CD8-positive, alpha-beta memory T cell (primary cell): ENCODE measurements around the gene EFCAB7. TPM values are rescaled to one million over a fixed set of nuclear protein-coding genes. Genes with fewer than 3 reads are reported as not detected.
"Not testable (repeated sequence)": the region's sequence is repeated elsewhere in the genome, so short reads cannot be mapped to it uniquely, and the experiment has no call there.

Source experiments
- CTCF ChIA-PET: fragments of 350-600 bp; sonication (Branson Sonifier 250); formaldehyde crosslinking; loops from one replicate; lab custom pipeline; 2021; ENCODE audit warnings: antibody characterized with exemption; lab: Charles Lee
- POLR2A ChIA-PET: fragments of 350-600 bp; sonication (Branson Sonifier 250); formaldehyde crosslinking; loops from one replicate; lab custom pipeline; 2021; ENCODE audit warnings: antibody characterized with exemption; lab: Charles Lee
- DNase-seq, 5 donors: peaks; one replicate each; pipeline versions ENCODE4 v3.0.0 to v3.0.0-alpha.2; 2020 to 2022; ENCODE audit warnings: mixed read lengths in 1 of 5
- H3K27ac ChIP-seq: one replicate; pipeline ENCODE4 v1.7.0; 2013; ENCODE audit warnings: low read depth, mild to moderate bottlenecking, low read length, moderate library complexity
- H3K27me3 ChIP-seq: 2 replicates; pipeline ENCODE4 v1.7.0; 2013; ENCODE audit warnings: low read length, mild to moderate bottlenecking; ENCODE audit not compliant: insufficient read depth, poor library complexity, severe bottlenecking
- H3K36me3 ChIP-seq: 2 replicates; pipeline ENCODE4 v1.7.0; 2013; ENCODE audit warnings: mild to moderate bottlenecking, low read length, moderate library complexity; ENCODE audit not compliant: insufficient read depth
- H3K4me1 ChIP-seq: 2 replicates; pipeline ENCODE4 v1.7.0; 2013; ENCODE audit warnings: mild to moderate bottlenecking, low read length, moderate library complexity; ENCODE audit not compliant: insufficient read depth
- H3K4me3 ChIP-seq: 2 replicates; pipeline ENCODE4 v1.7.0; 2013; ENCODE audit warnings: mild to moderate bottlenecking, low read length
- H3K9me3 ChIP-seq: 2 replicates; pipeline ENCODE4 v1.7.0; 2013; ENCODE audit warnings: mild to moderate bottlenecking, low read length
- H3K27ac Mint-ChIP-seq, 8 donors: one replicate each; pipeline ENCODE4 v1.8.0; 2020 to 2021; ENCODE audit warnings: mixed read lengths in 8 of 8, mild to moderate bottlenecking in 6 of 8, inconsistent platforms in 3 of 8, moderate library complexity in 3 of 8
- H3K27me3 Mint-ChIP-seq, 2 donors: one replicate each; pipeline ENCODE4 v1.8.0; 2020 to 2021; ENCODE audit warnings: mixed read lengths in 2 of 2, mild to moderate bottlenecking in 1 of 2, moderate library complexity in 1 of 2
- H3K36me3 Mint-ChIP-seq, 3 donors: one replicate each; pipeline ENCODE4 v1.8.0; 2020 to 2021; ENCODE audit warnings: mixed read lengths in 3 of 3, inconsistent platforms in 1 of 3, mild to moderate bottlenecking in 1 of 3
- H3K4me1 Mint-ChIP-seq, 3 donors: one replicate each; pipeline ENCODE4 v1.8.0; 2020 to 2021; ENCODE audit warnings: mixed read lengths in 3 of 3, inconsistent platforms in 1 of 3, mild to moderate bottlenecking in 1 of 3
- H3K4me3 Mint-ChIP-seq, 7 donors: one replicate each; pipeline ENCODE4 v1.8.0; 2020 to 2021; ENCODE audit warnings: mixed read lengths in 7 of 7, mild to moderate bottlenecking in 6 of 7, moderate library complexity in 4 of 7, inconsistent platforms in 2 of 7
- H3K9me3 Mint-ChIP-seq, 5 donors: one replicate each; pipeline ENCODE4 v1.8.0; 2020 to 2022; ENCODE audit warnings: mixed read lengths in 5 of 5, mild to moderate bottlenecking in 3 of 5, moderate library complexity in 2 of 5, inconsistent platforms in 1 of 5
- polyA plus RNA-seq: library from polyadenylated mRNA; unstranded; fragments of 300-500 nt; fragmentation: Illumina TruSeq; gene quantifications from one replicate; pipeline ENCODE4 v1.2.3, GENCODE V29; 2021
- total RNA-seq, 2 experiments: library from RNA; stranded (reverse); gene quantifications; one replicate each; pipeline ENCODE4 v1.2.3, GENCODE V29; 2021

EFCAB7 gene
- total and polyA plus RNA-seq, 3 experiments from 2014 or later: 4.5 to 7.4 (median 6.7) TPM

- DNase-seq, H3K4me3 Mint-ChIP-seq, H3K9me3 ChIP-seq, H3K4me3 ChIP-seq, H3K27me3 Mint-ChIP-seq, CTCF ChIA-PET, H3K27me3 ChIP-seq, POLR2A ChIA-PET, H3K27ac ChIP-seq, H3K9me3 Mint-ChIP-seq, H3K4me1 Mint-ChIP-seq, H3K27ac Mint-ChIP-seq, H3K4me1 ChIP-seq, H3K36me3 ChIP-seq: not testable (repeated sequence)
- peaks cover 3 to 11% (median 10%) of the 10 kb centered on the region in 3 donors for H3K36me3 Mint-ChIP-seq
These were observed 63.0 kb downstream of the EFCAB7 start for GRCh38 chr1:63586326-63586725.

DNA sequence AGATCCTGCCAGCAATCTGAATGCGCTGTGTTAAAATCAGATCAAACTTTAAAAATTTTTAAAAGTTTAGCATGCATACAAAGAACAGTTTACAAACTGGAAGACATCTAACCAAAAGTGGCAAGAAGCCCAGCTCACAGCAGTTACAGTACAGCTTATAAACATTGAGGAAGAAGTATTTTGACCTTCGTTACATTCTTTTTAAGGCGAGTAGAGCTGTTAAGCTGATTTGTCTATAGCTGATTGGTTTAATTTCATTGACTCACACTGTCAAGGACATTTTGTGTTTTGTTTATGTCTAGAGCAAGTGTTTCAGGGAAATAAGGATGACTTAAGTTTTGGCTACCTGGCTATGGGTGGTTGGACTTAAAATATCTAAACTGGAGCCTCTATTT is 66.8 kb downstream of the EFCAB7 start:
- Mint-ChIP-seq H3K27me3 (peaks cover 0 to 4% of the 10 kb centered on the region in 2 donors), H3K4me1 (peaks cover 17 to 34% (median 22%) of the 10 kb centered on the region in 3 donors), H3K9me3 (no peaks in the 10 kb centered on the region), H3K36me3 (peaks cover 0 to 9% (median 0%) of the 10 kb centered on the region in 3 donors), H3K4me3 (no peak overlapping the region), H3K27ac (no peak overlapping the region)
- Histone ChIP-seq H3K27ac (no peak overlapping the region), H3K4me3 (no peak overlapping the region), H3K9me3 (no peaks in the 10 kb centered on the region), H3K27me3 (no peaks in the 10 kb centered on the region), H3K4me1 (peaks cover 11% of the 10 kb centered on the region), H3K36me3 (no peaks in the 10 kb centered on the region)
- POLR2A ChIA-PET: no interaction called here
- CTCF ChIA-PET: no interaction called here
- no peak for DNase-seq

DNA sequence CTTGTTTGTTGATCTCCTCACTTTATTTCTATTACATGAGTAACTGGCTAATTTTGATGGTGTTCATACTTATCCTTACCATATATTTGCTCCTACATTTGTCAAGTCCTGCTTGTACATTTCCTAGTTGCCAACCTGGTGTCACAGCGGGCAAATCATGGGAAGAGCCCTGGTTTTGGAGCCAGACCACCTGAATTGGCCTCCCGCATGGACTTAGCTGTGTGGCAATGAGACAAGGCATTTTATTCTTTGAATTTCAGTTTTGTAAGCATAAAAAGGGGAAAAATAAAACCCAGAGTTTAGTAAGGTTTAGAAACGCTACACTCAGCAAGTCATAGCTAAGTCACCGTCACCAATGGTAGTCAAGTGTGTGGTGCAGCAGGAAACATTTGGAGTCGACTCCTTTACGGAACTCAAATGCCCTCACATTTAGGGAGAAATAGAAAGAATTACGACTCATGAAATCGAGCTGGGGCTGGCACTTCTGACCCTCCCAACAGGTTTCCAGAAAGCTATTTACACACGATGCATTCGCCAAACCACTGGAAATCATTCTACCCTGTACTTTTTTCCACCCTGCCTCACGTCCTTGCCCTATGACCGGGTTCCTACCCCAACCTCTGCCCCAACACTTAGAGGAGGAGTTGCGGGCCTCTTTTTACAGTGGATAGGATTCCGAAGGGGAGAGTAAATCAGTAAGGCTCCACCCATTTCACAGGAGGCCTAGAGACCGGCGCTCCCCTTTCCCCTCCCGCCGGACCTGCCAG is 69.4 kb downstream of the EFCAB7 start:
- Mint-ChIP-seq H3K4me3 (peak overlapping the region; percentile 93 to 100 (median 97)), H3K27me3 (peaks cover 0 to 4% of the 10 kb centered on the region in 2 donors), H3K36me3 (peaks cover 0 to 9% (median 0%) of the 10 kb centered on the region in 3 donors), H3K9me3 (no peaks in the 10 kb centered on the region), H3K4me1 (peaks cover 24 to 50% (median 40%) of the 10 kb centered on the region in 3 donors), H3K27ac (peak overlapping the region; percentile 87 to 95 (median 94))
- CTCF ChIA-PET: interaction anchor here (0.8 to 1.5 kb wide), 4 partner anchors 10 to 34 kb away, joined by 3 to 7 read pairs (median 3); no protein-coding TSS in a partner anchor
- H3K36me3 ChIP-seq: no peaks in the 10 kb centered on the region
- H3K9me3 ChIP-seq: no peaks in the 10 kb centered on the region
- no peaks in the 10 kb centered on the region for H3K27me3 ChIP-seq
- peak overlapping the region; percentile 82 for H3K27ac ChIP-seq
- peaks cover 11% of the 10 kb centered on the region for H3K4me1 ChIP-seq
- no peak for DNase-seq
- H3K4me3 ChIP-seq: peak overlapping the region; percentile 89
- POLR2A ChIA-PET: no interaction called here

GRCh38 chr1:63593303-63593885 is 70.1 kb downstream of the EFCAB7 start, which contains the start of gene PGM1:
Gene PGM1 (plus strand): TSS chr1:63593411. CDS start chr1:63593489, 78 bp downstream.
- H3K4me3 ChIP-seq: peak within 1 kb of the TSS; percentile 89
- POLR2A ChIA-PET: no interaction called here
- H3K27ac Mint-ChIP-seq: peak within 1 kb of the TSS; percentile 94 to 99 (median 98)

GRCh38 chr1:63593886-63594605 is 70.7 kb downstream of the EFCAB7 start:
- POLR2A ChIA-PET: interaction anchor here (1.4 kb wide), 1 partner anchor 1158 kb away, joined by 3 read pairs; the partner anchor contains the start of gene USP1
- no peaks in the 10 kb centered on the region for H3K9me3 ChIP-seq
- H3K4me1 Mint-ChIP-seq: peaks cover 24 to 46% (median 40%) of the 10 kb centered on the region in 3 donors

More at GRCh38 chr1:63593303-63593885, 70.1 kb downstream of the EFCAB7 start, which contains the start of gene PGM1:
- H3K4me1 ChIP-seq: peaks cover 11% of the 10 kb centered on the region
- CTCF ChIA-PET: interaction anchor here (0.8 to 1.5 kb wide), 4 partner anchors 9 to 35 kb away, joined by 3 to 7 read pairs (median 3); no protein-coding TSS in a partner anchor
- Mint-ChIP-seq H3K4me3 (peak within 1 kb of the TSS; percentile 97 to 100 (median 98)), H3K4me1 (peaks cover 24 to 50% (median 40%) of the 10 kb centered on the region in 3 donors), H3K9me3 (no peaks in the 10 kb centered on the region), H3K27me3 (peaks cover 0 to 4% of the 10 kb centered on the region in 2 donors), H3K36me3 (peaks cover 0 to 9% (median 0%) of the 10 kb centered on the region in 3 donors)
- H3K9me3 ChIP-seq: no peaks in the 10 kb centered on the region
- H3K27ac ChIP-seq: peak within 1 kb of the TSS; percentile 82
- peak; percentile 60 to 83 (median 75) for DNase-seq
- no peaks in the 10 kb centered on the region for H3K36me3 ChIP-seq
- H3K27me3 ChIP-seq: no peaks in the 10 kb centered on the region

DNA sequence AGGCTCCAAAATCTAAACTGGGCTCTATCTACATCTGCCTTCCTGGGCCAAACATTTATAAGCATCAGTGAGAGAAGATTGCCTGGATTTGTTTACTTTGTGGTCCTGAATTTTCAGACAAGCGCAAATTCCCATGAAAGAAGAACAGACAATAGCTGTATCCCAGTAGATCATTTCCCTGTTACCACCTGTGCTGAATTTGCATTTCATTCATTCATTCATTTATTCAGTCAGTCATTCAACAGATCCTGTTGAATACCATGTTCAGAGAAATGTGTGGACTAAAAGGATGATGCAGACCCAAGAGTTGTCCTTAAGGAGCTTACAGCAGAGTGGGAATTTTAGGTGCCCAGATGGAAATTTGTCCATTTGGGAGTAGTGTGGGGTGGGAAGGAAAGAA is 72.1 kb downstream of the EFCAB7 start:
- CTCF ChIA-PET: no interaction called here
- H3K9me3 ChIP-seq: no peaks in the 10 kb centered on the region
- H3K27ac ChIP-seq: no peak overlapping the region
- peak overlapping the region in 2 of 8 donors; percentile 34 to 72 for H3K27ac Mint-ChIP-seq
- H3K36me3 Mint-ChIP-seq: peaks cover 0 to 13% (median 2%) of the 10 kb centered on the region in 3 donors
- peak overlapping the region in 5 of 7 donors; percentile 36 to 90 (median 47) for H3K4me3 Mint-ChIP-seq
- H3K4me3 ChIP-seq: no peak overlapping the region
- no peak for DNase-seq
- H3K27me3 ChIP-seq: no peaks in the 10 kb centered on the region
- peaks cover 11% of the 10 kb centered on the region for H3K4me1 ChIP-seq
- H3K27me3 Mint-ChIP-seq: peaks cover 0 to 4% of the 10 kb centered on the region in 2 donors
- POLR2A ChIA-PET: interaction anchor here (1.4 kb wide), 1 partner anchor 1159 kb away, joined by 3 read pairs; the partner anchor contains the start of gene USP1
- peaks cover 23 to 46% (median 40%) of the 10 kb centered on the region in 3 donors for H3K4me1 Mint-ChIP-seq
- H3K36me3 ChIP-seq: no peaks in the 10 kb centered on the region
- no peaks in the 10 kb centered on the region for H3K9me3 Mint-ChIP-seq

More at GRCh38 chr1:63593886-63594605, 70.7 kb downstream of the EFCAB7 start:
- DNase-seq: peak; percentile 57 to 82 (median 73)
- H3K4me1 ChIP-seq: peaks cover 11% of the 10 kb centered on the region
- H3K27ac ChIP-seq: peak overlapping the region; percentile 82
- CTCF ChIA-PET: interaction anchor here (1.0 to 1.5 kb wide), 2 partner anchors 18 to 27 kb away, joined by 3 to 7 read pairs; no protein-coding TSS in a partner anchor
- Mint-ChIP-seq H3K9me3 (no peaks in the 10 kb centered on the region), H3K36me3 (peaks cover 0 to 10% (median 0%) of the 10 kb centered on the region in 3 donors), H3K27me3 (peaks cover 0 to 4% of the 10 kb centered on the region in 2 donors), H3K27ac (peak overlapping the region; percentile 94 to 99 (median 98)), H3K4me3 (peak overlapping the region; percentile 97 to 100 (median 98))
- H3K27me3 ChIP-seq: no peaks in the 10 kb centered on the region
- H3K4me3 ChIP-seq: peak overlapping the region; percentile 89
- H3K36me3 ChIP-seq: no peaks in the 10 kb centered on the region

DNA sequence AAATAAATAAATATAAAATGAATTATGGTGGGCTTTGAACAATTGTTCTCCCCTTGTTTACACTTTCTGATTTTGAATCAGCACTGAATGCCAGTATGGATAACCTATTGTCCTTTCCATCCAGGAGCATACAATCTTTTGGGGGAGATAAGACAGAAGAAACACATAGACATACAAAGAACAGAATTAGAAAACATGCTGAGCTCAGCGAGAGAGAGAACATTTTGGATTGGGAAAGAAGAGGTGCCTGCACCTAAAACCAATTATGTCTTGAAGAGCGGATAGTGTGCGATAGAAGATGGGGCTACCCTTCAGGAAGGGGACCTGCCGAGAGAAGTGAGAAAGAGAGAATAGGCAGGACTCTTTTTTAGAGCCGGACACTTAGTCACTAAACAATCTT is 76.5 kb downstream of the EFCAB7 start:
- no peaks in the 10 kb centered on the region for H3K9me3 Mint-ChIP-seq
- no peak overlapping the region for H3K4me3 Mint-ChIP-seq
- no peaks in the 10 kb centered on the region for H3K4me1 ChIP-seq
- no peaks in the 10 kb centered on the region for H3K27me3 ChIP-seq
- no peak overlapping the region for H3K27ac Mint-ChIP-seq
- H3K9me3 ChIP-seq: no peaks in the 10 kb centered on the region
- H3K27me3 Mint-ChIP-seq: no peaks in the 10 kb centered on the region
- H3K36me3 ChIP-seq: no peaks in the 10 kb centered on the region
- H3K36me3 Mint-ChIP-seq: peaks cover 6 to 9% (median 6%) of the 10 kb centered on the region in 3 donors
- DNase-seq: no peak
- no peak overlapping the region for H3K4me3 ChIP-seq
- peaks cover 13 to 36% (median 22%) of the 10 kb centered on the region in 3 donors for H3K4me1 Mint-ChIP-seq
- no peak overlapping the region for H3K27ac ChIP-seq
- ChIA-PET POLR2A (no interaction called here), CTCF (no interaction called here)
